Erythroblast (primary cell): ENCODE measurements around the gene ITGA4.

Source experiments
- GATA1 ChIP-seq: IDR thresholded peaks from 2 replicates; pipeline ENCODE4 v1.6.1; 2011; ENCODE audit warnings: low read depth, mild to moderate bottlenecking, control low read depth, low read length, moderate library complexity
- POLR2A ChIP-seq: IDR thresholded peaks from 2 replicates; pipeline ENCODE4 v1.6.1; 2011; ENCODE audit warnings: mild to moderate bottlenecking, low read length

GRCh38 chr2:181542170-181542569 is 85.0 kb downstream of the ITGA4 start:
- no peak for TF ChIP-seq POLR2A
- TF ChIP-seq GATA1: no peak
